Thyroid gland (tissue), 4 donors: Measurements from ENCODE around the gene TNFSF8. TPM values are rescaled to one million over a fixed set of nuclear protein-coding genes. Genes with fewer than 3 reads are reported as not detected.

ENCODE experiments used
- DNase-seq, 2 donors: peaks; one replicate each; pipeline ENCODE4 v3.0.0-alpha.2; 2019
- H3K27ac ChIP-seq, 3 donors: fragments of 200-600 bp; sonication (generic); 1 replicate in 2 of 3; 2 replicates in 1 of 3; pipeline ENCODE4 v1.5.1; 2016 to 2019; ENCODE audit warnings: mild to moderate bottlenecking in 1 of 3, moderate library complexity in 1 of 3
- H3K27me3 ChIP-seq: fragments of 200-600 bp; sonication (generic); one replicate; pipeline ENCODE4 v1.5.1; 2019
- H3K36me3 ChIP-seq, 2 donors: fragments of 200-600 bp; sonication (generic); one replicate each; pipeline ENCODE4 v1.5.1; 2016 to 2019
- H3K4me1 ChIP-seq, 2 donors: fragments of 200-600 bp; sonication (generic); one replicate each; pipeline ENCODE4 v1.5.1; 2017 to 2019
- H3K4me3 ChIP-seq, 3 donors: fragments of 200-600 bp; sonication (generic); replicated peaks in 1 of 3; 1 replicate in 2 of 3; 2 replicates in 1 of 3; pipeline ENCODE4 v1.5.1; 2016; ENCODE audit warnings: mild to moderate bottlenecking in 1 of 3
- H3K9me3 ChIP-seq: fragments of 200-600 bp; sonication (generic); one replicate; pipeline ENCODE4 v1.5.1; 2017
- CTCF ChIP-seq, 6 experiments: fragments of 200-600 bp in 3 of 6; fragments of 450-650 bp in 3 of 6; sonication (generic) in 3 of 6; IDR thresholded peaks; one replicate each; pipeline ENCODE4 v1.5.1; 2016 to 2019; ENCODE audit warnings: antibody characterized with exemption in 6 of 6, mild to moderate bottlenecking in 2 of 6, inconsistent platforms in 1 of 6, moderate library complexity in 1 of 6
- POLR2A ChIP-seq, 2 donors: fragments of 450-650 bp; IDR thresholded peaks; one replicate each; pipeline ENCODE4 v1.6.1; 2017; ENCODE audit warnings: antibody characterized with exemption in 2 of 2, mild to moderate bottlenecking in 2 of 2, moderate library complexity in 1 of 2
- WGBS, 2 donors: methylation state at CpG; one replicate each; pipeline ENCODE4 v1.1.5; 2017; 5-methylcytosine and 5-hydroxymethylcytosine counted together
- intact Hi-C: fragments of 100-400 bp; cut with DNase I; formaldehyde crosslinking; loops from one replicate; pipeline ENCODE4 v1.15.1; 2023
- total RNA-seq, 4 donors: library from RNA; depleted of rRNA; stranded (reverse); fragments of >200 nt; gene quantifications; one replicate each; pipeline ENCODE4 v1.2.3, GENCODE V29; 2016

TNFSF8 gene
- total RNA-seq, 4 donors from 2014 or later = 1.3 to 4.2 (median 2.1) TPM

- WGBS, 2 donors = 67 to 83% methylated on average over 1 of the region's 1 CpG
- peaks cover 14 to 18% of the 10 kb centered on the region in 2 donors for H3K4me1 ChIP-seq
- TF ChIP-seq POLR2A (IDR thresholded peaks at IDR 0.05) (no peak), CTCF (IDR thresholded peaks at IDR 0.05) (no peak)
- no peaks in the 10 kb centered on the region for H3K9me3 ChIP-seq
- H3K27ac ChIP-seq = peak overlapping the region in 1 of 3 donors; percentile 17
- H3K27me3 ChIP-seq = no peaks in the 10 kb centered on the region
- intact Hi-C loops = no loop called here
- no peak overlapping the region for H3K4me3 ChIP-seq
- no peaks in the 10 kb centered on the region for H3K36me3 ChIP-seq
- DNase-seq = no peak
Measured at GRCh38 chr9:114928671-114929070, 1.7 kb downstream of the TNFSF8 start.

GRCh38 chr9:114928136-114928535 is 2.3 kb downstream of the TNFSF8 start:
- 93 to 98% methylated on average over 3 of the region's 3 CpGs for WGBS, 2 donors
- TF ChIP-seq CTCF (IDR thresholded peaks at IDR 0.05) = no peak
- TF ChIP-seq POLR2A (IDR thresholded peaks at IDR 0.05) = no peak
- H3K4me3 ChIP-seq = no peak overlapping the region
- no peaks in the 10 kb centered on the region for H3K36me3 ChIP-seq
- H3K27me3 ChIP-seq = no peaks in the 10 kb centered on the region
- intact Hi-C loops = no loop called here
- peak overlapping the region in 1 of 3 donors; percentile 17 for H3K27ac ChIP-seq
- H3K9me3 ChIP-seq = no peaks in the 10 kb centered on the region
- H3K4me1 ChIP-seq = peaks cover 14 to 18% of the 10 kb centered on the region in 2 donors
- no peak for DNase-seq

GRCh38 chr9:114925672-114926071 is 4.7 kb downstream of the TNFSF8 start:
- intact Hi-C loops = no loop called here
- 35% methylated on average over 2 of the region's 2 CpGs for WGBS, 2 donors
- H3K27ac ChIP-seq = peak overlapping the region; percentile 17 to 29 (median 18)

GRCh38 chr9:114925039-114925438 is 5.4 kb downstream of the TNFSF8 start:
- Histone ChIP-seq H3K36me3 (no peaks in the 10 kb centered on the region), H3K27me3 (no peaks in the 10 kb centered on the region), H3K4me3 (no peak overlapping the region), H3K27ac (peak overlapping the region in 2 of 3 donors; percentile 17 to 29), H3K9me3 (no peaks in the 10 kb centered on the region), H3K4me1 (peaks cover 14 to 18% of the 10 kb centered on the region in 2 donors)
- intact Hi-C loops = no loop called here
- no peak for DNase-seq
- 72 to 81% methylated on average over 3 of the region's 3 CpGs for WGBS, 2 donors
- TF ChIP-seq CTCF (IDR thresholded peaks at IDR 0.05) = no peak

More at GRCh38 chr9:114925672-114926071, 4.7 kb downstream of the TNFSF8 start:
- no peak overlapping the region for H3K4me3 ChIP-seq
- H3K4me1 ChIP-seq = peaks cover 14 to 18% of the 10 kb centered on the region in 2 donors
- no peak for TF ChIP-seq CTCF (IDR thresholded peaks at IDR 0.05)
- TF ChIP-seq POLR2A (IDR thresholded peaks at IDR 0.05) = no peak
- no peaks in the 10 kb centered on the region for H3K9me3 ChIP-seq
- DNase-seq = no peak
- no peaks in the 10 kb centered on the region for H3K36me3 ChIP-seq
- H3K27me3 ChIP-seq = no peaks in the 10 kb centered on the region

- Histone ChIP-seq H3K27ac (peak overlapping the region in 1 of 3 donors; percentile 25), H3K4me1 (peaks cover 14 to 20% of the 10 kb centered on the region in 2 donors), H3K4me3 (no peak overlapping the region), H3K27me3 (no peaks in the 10 kb centered on the region), H3K9me3 (no peaks in the 10 kb centered on the region), H3K36me3 (no peaks in the 10 kb centered on the region)
- DNase-seq = no peak
- intact Hi-C loops = no loop called here
- TF ChIP-seq POLR2A (IDR thresholded peaks at IDR 0.05) (no peak), CTCF (IDR thresholded peaks at IDR 0.05) (no peak)
Measured at GRCh38 chr9:114924327-114924726, 6.1 kb downstream of the TNFSF8 start.
